K562 (cell line): ENCODE data around the gene VTI1B.

Source experiments
- EZH2 ChIP-seq: IDR thresholded peaks from 2 replicates; pipeline ENCODE4 v1.6.1; 2012; ENCODE audit warnings: low read depth, mild to moderate bottlenecking, inconsistent platforms, low read length, borderline replicate concordance
- MTA2 ChIP-seq: fragments of 450-650 bp; IDR thresholded peaks from 2 replicates; pipeline ENCODE4 v1.6.1; 2016; ENCODE audit warnings: low read depth
- NUFIP1 ChIP-seq: fragments of 450-650 bp; IDR thresholded peaks from 2 replicates; pipeline ENCODE4 v1.6.1; 2018; ENCODE audit not compliant: partially characterized antibody
- TF ChIP-seq, protein P1 (sequence below): fragments of 200-800 bp; sonication (Bioruptor generic); IDR thresholded peaks from 2 replicates; pipeline ENCODE4 v1.6.1; 2016; ENCODE audit warnings: missing genetic modification characterization, missing compliant biosample characterization

DNA sequence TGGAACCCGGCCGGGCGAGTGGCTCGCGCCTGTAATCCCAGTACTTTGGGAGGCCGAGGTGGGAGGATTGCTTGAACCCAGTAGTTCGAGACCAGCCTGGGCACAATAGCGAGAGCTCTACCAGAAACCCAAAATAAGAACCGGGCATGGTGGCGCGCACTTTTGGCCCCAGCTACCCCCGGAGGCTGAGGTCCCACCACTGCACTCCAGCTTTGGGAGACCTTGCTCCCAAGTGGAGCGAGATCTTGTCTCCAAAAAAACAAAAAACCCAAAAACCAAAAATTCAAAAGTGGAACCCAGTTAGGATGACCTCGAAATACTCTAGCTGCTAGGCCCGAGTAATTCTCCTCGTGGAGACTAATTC, 769 bp upstream of the VTI1B start:
- TF ChIP-seq, protein P1, sequence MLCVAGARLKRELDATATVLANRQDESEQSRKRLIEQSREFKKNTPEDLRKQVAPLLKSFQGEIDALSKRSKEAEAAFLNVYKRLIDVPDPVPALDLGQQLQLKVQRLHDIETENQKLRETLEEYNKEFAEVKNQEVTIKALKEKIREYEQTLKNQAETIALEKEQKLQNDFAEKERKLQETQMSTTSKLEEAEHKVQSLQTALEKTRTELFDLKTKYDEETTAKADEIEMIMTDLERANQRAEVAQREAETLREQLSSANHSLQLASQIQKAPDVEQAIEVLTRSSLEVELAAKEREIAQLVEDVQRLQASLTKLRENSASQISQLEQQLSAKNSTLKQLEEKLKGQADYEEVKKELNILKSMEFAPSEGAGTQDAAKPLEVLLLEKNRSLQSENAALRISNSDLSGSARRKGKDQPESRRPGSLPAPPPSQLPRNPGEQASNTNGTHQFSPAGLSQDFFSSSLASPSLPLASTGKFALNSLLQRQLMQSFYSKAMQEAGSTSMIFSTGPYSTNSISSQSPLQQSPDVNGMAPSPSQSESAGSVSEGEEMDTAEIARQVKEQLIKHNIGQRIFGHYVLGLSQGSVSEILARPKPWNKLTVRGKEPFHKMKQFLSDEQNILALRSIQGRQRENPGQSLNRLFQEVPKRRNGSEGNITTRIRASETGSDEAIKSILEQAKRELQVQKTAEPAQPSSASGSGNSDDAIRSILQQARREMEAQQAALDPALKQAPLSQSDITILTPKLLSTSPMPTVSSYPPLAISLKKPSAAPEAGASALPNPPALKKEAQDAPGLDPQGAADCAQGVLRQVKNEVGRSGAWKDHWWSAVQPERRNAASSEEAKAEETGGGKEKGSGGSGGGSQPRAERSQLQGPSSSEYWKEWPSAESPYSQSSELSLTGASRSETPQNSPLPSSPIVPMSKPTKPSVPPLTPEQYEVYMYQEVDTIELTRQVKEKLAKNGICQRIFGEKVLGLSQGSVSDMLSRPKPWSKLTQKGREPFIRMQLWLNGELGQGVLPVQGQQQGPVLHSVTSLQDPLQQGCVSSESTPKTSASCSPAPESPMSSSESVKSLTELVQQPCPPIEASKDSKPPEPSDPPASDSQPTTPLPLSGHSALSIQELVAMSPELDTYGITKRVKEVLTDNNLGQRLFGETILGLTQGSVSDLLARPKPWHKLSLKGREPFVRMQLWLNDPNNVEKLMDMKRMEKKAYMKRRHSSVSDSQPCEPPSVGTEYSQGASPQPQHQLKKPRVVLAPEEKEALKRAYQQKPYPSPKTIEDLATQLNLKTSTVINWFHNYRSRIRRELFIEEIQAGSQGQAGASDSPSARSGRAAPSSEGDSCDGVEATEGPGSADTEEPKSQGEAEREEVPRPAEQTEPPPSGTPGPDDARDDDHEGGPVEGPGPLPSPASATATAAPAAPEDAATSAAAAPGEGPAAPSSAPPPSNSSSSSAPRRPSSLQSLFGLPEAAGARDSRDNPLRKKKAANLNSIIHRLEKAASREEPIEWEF: no peak
- no peak for TF ChIP-seq MTA2
- no peak for TF ChIP-seq EZH2
- TF ChIP-seq NUFIP1: no peak
